Prostate gland (tissue), 2 donors: ENCODE results near the gene USP22. TPM values are rescaled to one million over a fixed set of nuclear protein-coding genes. Genes with fewer than 3 reads are reported as not detected.

Experiments
- DNase-seq: peaks from one replicate; pipeline ENCODE4 v3.0.0-alpha.2; 2019; ENCODE audit warnings: low spot score
- H3K27ac ChIP-seq, 2 donors: fragments of 200-600 bp; sonication (generic); 2 replicates each; pipeline ENCODE4 v1.5.1; 2017 to 2019
- H3K27me3 ChIP-seq: fragments of 200-600 bp; sonication (generic); replicated peaks from 2 replicates; pipeline ENCODE4 v1.5.1; 2019; ENCODE audit not compliant: insufficient read depth
- H3K36me3 ChIP-seq, 2 donors: fragments of 200-600 bp; sonication (generic); 1 replicate in 1 of 2; 2 replicates in 1 of 2; pipeline versions ENCODE4 v1.5.1 to v1.8.1; 2017 to 2019
- H3K4me1 ChIP-seq: fragments of 200-600 bp; sonication (generic); replicated peaks from 2 replicates; pipeline ENCODE4 v1.5.1; 2019
- H3K4me3 ChIP-seq, 2 donors: fragments of 200-600 bp; sonication (generic); 2 replicates each; pipeline ENCODE4 v1.5.1; 2017 to 2019
- H3K9me3 ChIP-seq: fragments of 200-600 bp; sonication (generic); 2 replicates; pipeline ENCODE4 v1.5.1; 2017
- CTCF ChIP-seq, 4 experiments: fragments of 200-600 bp in 2 of 4; fragments of 450-650 bp in 2 of 4; sonication (generic) in 2 of 4; IDR thresholded peaks; 1 replicate in 3 of 4; 2 replicates in 1 of 4; pipeline ENCODE4 v1.5.1; 2016 to 2019; ENCODE audit warnings: antibody characterized with exemption in 4 of 4, mild to moderate bottlenecking in 2 of 4, moderate library complexity in 2 of 4
- POLR2A ChIP-seq: fragments of 450-650 bp; IDR thresholded peaks from one replicate; pipeline ENCODE4 v1.6.1; 2016; ENCODE audit warnings: antibody characterized with exemption, mild to moderate bottlenecking
- POLR2AphosphoS5 ChIP-seq: sonication (generic); formaldehyde crosslinking; IDR thresholded peaks from one replicate; pipeline ENCODE4 v1.6.1; 2017; ENCODE audit warnings: antibody characterized with exemption
- WGBS: methylation state at CpG from one replicate; pipeline ENCODE4 v1.1.5; 2018; 5-methylcytosine and 5-hydroxymethylcytosine counted together
- intact Hi-C: fragments of 100-400 bp; cut with DNase I; formaldehyde crosslinking; loops from one replicate; pipeline ENCODE4 v1.14.2; 2022
- total RNA-seq, 2 donors: library from RNA; depleted of rRNA; stranded (reverse); fragments of >200 nt; gene quantifications; one replicate each; pipeline ENCODE4 v1.1.0, GENCODE V29; 2016

Gene USP22
- total RNA-seq, 2 donors from 2014 or later: 133 to 242 TPM

GRCh38 chr17:21018894-21019293 is 23.9 kb downstream of the USP22 start:
- no peak for DNase-seq
- 50% methylated on average over 9 of the region's 9 CpGs for WGBS
- no peak for TF ChIP-seq CTCF (IDR thresholded peaks at IDR 0.05)
- TF ChIP-seq POLR2AphosphoS5: peak; percentile 16
- no peak for TF ChIP-seq POLR2A
- intact Hi-C loops: no loop called here
- Histone ChIP-seq H3K27me3 (no peaks in the 10 kb centered on the region), H3K4me3 (no peak overlapping the region), H3K36me3 (peaks cover 24 to 33% of the 10 kb centered on the region in 2 donors), H3K9me3 (no peaks in the 10 kb centered on the region), H3K27ac (peak overlapping the region; percentile 0 to 32), H3K4me1 (no peaks in the 10 kb centered on the region)

GRCh38 chr17:21017861-21018260 is 24.9 kb downstream of the USP22 start:
- no peak overlapping the region for H3K27ac ChIP-seq
- H3K36me3 ChIP-seq: peaks cover 24 to 39% of the 10 kb centered on the region in 2 donors
- WGBS: 74% methylated on average over 10 of the region's 10 CpGs
- H3K4me1 ChIP-seq: no peaks in the 10 kb centered on the region
- TF ChIP-seq POLR2AphosphoS5: no peak
- TF ChIP-seq CTCF (IDR thresholded peaks at IDR 0.05): no peak
- TF ChIP-seq POLR2A: no peak
- no peaks in the 10 kb centered on the region for H3K9me3 ChIP-seq
- H3K27me3 ChIP-seq: no peaks in the 10 kb centered on the region
- H3K4me3 ChIP-seq: no peak overlapping the region
- intact Hi-C loops: no loop called here
- DNase-seq: no peak

- H3K9me3 ChIP-seq: no peaks in the 10 kb centered on the region
- WGBS: 89% methylated on average over 15 of the region's 15 CpGs
- no peak overlapping the region for H3K4me3 ChIP-seq
- intact Hi-C loops: no loop called here
- H3K27ac ChIP-seq: no peak overlapping the region
- H3K4me1 ChIP-seq: no peaks in the 10 kb centered on the region
- peaks cover 24 to 45% of the 10 kb centered on the region in 2 donors for H3K36me3 ChIP-seq
- H3K27me3 ChIP-seq: no peaks in the 10 kb centered on the region
- TF ChIP-seq POLR2AphosphoS5: no peak
- TF ChIP-seq POLR2A: no peak
- no peak for TF ChIP-seq CTCF (IDR thresholded peaks at IDR 0.05)
- DNase-seq: no peak
Measured at GRCh38 chr17:21017256-21017655, 25.6 kb downstream of the USP22 start.

GRCh38 chr17:21016826-21017225 is 26.0 kb downstream of the USP22 start:
- Histone ChIP-seq H3K36me3 (peaks cover 24 to 47% of the 10 kb centered on the region in 2 donors), H3K9me3 (no peaks in the 10 kb centered on the region), H3K4me3 (no peak overlapping the region), H3K27me3 (no peaks in the 10 kb centered on the region), H3K27ac (no peak overlapping the region), H3K4me1 (no peaks in the 10 kb centered on the region)
- WGBS: 82% methylated on average over 7 of the region's 7 CpGs
- intact Hi-C loops: no loop called here
- TF ChIP-seq CTCF (IDR thresholded peaks at IDR 0.05) (no peak), POLR2A (no peak), POLR2AphosphoS5 (no peak)
- DNase-seq: no peak

- Histone ChIP-seq H3K9me3 (no peaks in the 10 kb centered on the region), H3K27me3 (no peaks in the 10 kb centered on the region), H3K4me3 (no peak overlapping the region), H3K36me3 (peaks cover 26 to 57% of the 10 kb centered on the region in 2 donors), H3K27ac (no peak overlapping the region), H3K4me1 (no peaks in the 10 kb centered on the region)
- WGBS: 80% methylated on average over 15 of the region's 15 CpGs
- no peak for TF ChIP-seq POLR2AphosphoS5
- TF ChIP-seq CTCF (IDR thresholded peaks at IDR 0.05): no peak
- TF ChIP-seq POLR2A: no peak
- intact Hi-C loops: no loop called here
- DNase-seq: no peak
Measured at GRCh38 chr17:21015564-21015963, 27.2 kb downstream of the USP22 start.
